Tongue (tissue), 2 donors: ENCODE data around the gene CATSPERD. TPM values are rescaled to one million over a fixed set of nuclear protein-coding genes. Genes with fewer than 3 reads are reported as not detected.

Experiments used
- DNase-seq: peaks from one replicate; pipeline ENCODE4 v3.0.0-alpha.2; 2015
- total RNA-seq: library from RNA; depleted of rRNA; stranded (reverse); fragments of >200 nt; gene quantifications from one replicate; pipeline ENCODE4 v1.2.3, GENCODE V29; 2014

CATSPERD gene
- total RNA-seq, 1 donor from 2014 or later: not detected

GRCh38 chr19:5804516-5805461 is 84.4 kb downstream of the CATSPERD start, which contains the start of gene NRTN:
NRTN (plus strand) TSS chr19:5805067; CDS start chr19:5824166, 19,099 bp downstream.
- DNase-seq: peak; percentile 53

- DNase-seq: peak; percentile 80
Measured at GRCh38 chr19:5805462-5806132, 85.2 kb downstream of the CATSPERD start.

GRCh38 chr19:5806133-5806489 is 85.7 kb downstream of the CATSPERD start:
- DNase-seq: no peak

- no peak for DNase-seq
Measured at GRCh38 chr19:5806905-5807304, 86.5 kb downstream of the CATSPERD start.

GRCh38 chr19:5808120-5808816 is 87.8 kb downstream of the CATSPERD start:
- no peak for DNase-seq

- DNase-seq: no peak
Measured at GRCh38 chr19:5809053-5809452, 88.6 kb downstream of the CATSPERD start.

GRCh38 chr19:5809469-5809868 is 89.0 kb downstream of the CATSPERD start:
- DNase-seq: no peak

GRCh38 chr19:5811117-5811516 is 90.7 kb downstream of the CATSPERD start:
- DNase-seq: no peak

- DNase-seq: no peak
Measured at GRCh38 chr19:5814123-5814851, 93.8 kb downstream of the CATSPERD start.

GRCh38 chr19:5814852-5815246 is 94.4 kb downstream of the CATSPERD start:
- DNase-seq: no peak

- DNase-seq: no peak
Measured at GRCh38 chr19:5817218-5817617, 96.8 kb downstream of the CATSPERD start.

GRCh38 chr19:5818594-5818993 is 98.2 kb downstream of the CATSPERD start:
- no peak for DNase-seq

- DNase-seq: no peak
Measured at GRCh38 chr19:5820785-5821184, 100.3 kb downstream of the CATSPERD start.

GRCh38 chr19:5821521-5822180 is 101.2 kb downstream of the CATSPERD start:
- DNase-seq: no peak

- DNase-seq: no peak
Measured at GRCh38 chr19:5822181-5822844, 101.9 kb downstream of the CATSPERD start.

GRCh38 chr19:5823579-5824281 is 103.3 kb downstream of the CATSPERD start:
- no peak for DNase-seq

- no peak for DNase-seq
Measured at GRCh38 chr19:5824751-5825150, 104.3 kb downstream of the CATSPERD start.

GRCh38 chr19:5825178-5825577 is 104.7 kb downstream of the CATSPERD start:
- DNase-seq: no peak

GRCh38 chr19:5826531-5827341 is 106.3 kb downstream of the CATSPERD start:
- DNase-seq: peak; percentile 68
